Subcutaneous adipose tissue (tissue), 4 donors: ENCODE results near the gene NR6A1. TPM values are rescaled to one million over a fixed set of nuclear protein-coding genes. Genes with fewer than 3 reads are reported as not detected.

Source experiments
- CTCF ChIP-seq: fragments of 450-650 bp; IDR thresholded peaks from one replicate; pipeline ENCODE4 v1.5.1; 2016; ENCODE audit warnings: low read depth, mild to moderate bottlenecking, control low read depth, antibody characterized with exemption, moderate library complexity
- total RNA-seq, 4 donors: library from RNA; depleted of rRNA; stranded (reverse); fragments of >200 nt; gene quantifications; one replicate each; pipeline ENCODE4 v1.1.0, GENCODE V29; 2016

Gene NR6A1
- total RNA-seq, 4 donors from 2014 or later: 0.65 to 4.4 (median 1.6) TPM

- no peak for TF ChIP-seq CTCF
Observed at GRCh38 chr9:124558777-124559470, 212.2 kb downstream of the NR6A1 start.

- no peak for TF ChIP-seq CTCF
Observed at GRCh38 chr9:124557895-124558294, 213.2 kb downstream of the NR6A1 start.

GRCh38 chr9:124555043-124555442 is 216.1 kb downstream of the NR6A1 start:
- TF ChIP-seq CTCF: no peak

GRCh38 chr9:124553738-124554137 is 217.4 kb downstream of the NR6A1 start:
- no peak for TF ChIP-seq CTCF

DNA sequence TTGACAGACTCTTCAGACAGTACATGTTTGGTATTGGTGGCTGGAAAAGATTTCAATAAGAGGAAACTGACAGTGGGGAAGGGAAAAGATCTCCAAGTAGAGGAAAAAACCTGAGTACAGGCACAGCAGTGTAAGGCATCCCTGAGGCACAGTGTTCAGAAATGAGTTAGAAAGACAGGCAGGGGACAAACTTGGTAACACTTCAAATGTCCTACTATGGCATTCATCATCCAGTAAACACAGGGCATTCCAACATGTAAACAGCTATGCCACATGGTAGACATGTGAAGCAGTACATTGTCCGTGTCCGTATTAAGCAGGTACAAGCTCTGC is 218.9 kb downstream of the NR6A1 start:
- no peak for TF ChIP-seq CTCF

- TF ChIP-seq CTCF: no peak
Observed at GRCh38 chr9:124551472-124552272, 219.4 kb downstream of the NR6A1 start.

- no peak for TF ChIP-seq CTCF
Observed at GRCh38 chr9:124550072-124550471, 221.0 kb downstream of the NR6A1 start.
